ENCODE data around the gene PSMD12.
A peak's percentile ranks its signal among the peaks of the same experiment; 100 is the strongest.
"Not testable (repeated sequence)": the region's sequence is repeated elsewhere in the genome, so short reads cannot be mapped to it uniquely, and the experiment has no call there.

PSMD12 gene

DNA sequence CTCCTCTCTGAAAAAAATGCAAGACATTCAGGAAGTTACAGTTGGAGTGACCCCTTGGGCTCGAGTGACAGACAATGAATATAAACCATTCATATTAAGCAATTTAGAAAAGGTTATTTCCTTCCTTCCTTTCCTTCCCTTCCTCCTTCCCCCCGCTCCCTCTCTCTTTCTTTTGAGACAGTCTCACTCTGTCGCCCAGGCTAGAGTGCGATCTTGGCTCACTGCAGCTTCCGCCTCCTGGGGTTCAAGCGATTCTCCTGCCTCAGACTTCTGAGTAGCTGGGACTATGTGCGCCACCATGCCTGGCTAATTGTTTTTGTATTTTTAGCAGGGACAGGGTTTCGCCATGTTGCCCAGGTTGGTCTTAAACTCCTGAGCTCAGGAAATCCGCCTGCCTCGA is 13.2 kb downstream of the PSMD12 start:
- DNase-seq, result no peak

DNA sequence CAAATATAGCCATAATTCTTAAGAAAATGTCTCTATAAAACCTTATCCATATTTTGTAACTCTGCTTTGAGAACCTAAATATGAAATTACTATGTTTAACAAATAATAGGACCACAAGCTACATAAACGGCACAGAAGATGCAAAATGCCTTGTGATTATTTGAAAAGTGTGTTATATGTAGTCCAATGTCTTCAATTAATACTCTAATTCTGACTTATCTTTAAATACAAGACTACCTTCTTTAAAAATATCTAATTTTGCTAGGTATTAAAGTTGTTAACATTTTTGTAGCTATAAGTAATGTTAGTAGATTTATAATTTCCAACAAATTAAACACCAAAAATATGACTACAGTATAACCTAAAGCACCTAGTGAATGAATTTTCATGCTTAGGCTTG is 17.0 kb downstream of the PSMD12 start:
- DNase-seq, result no peak

DNA sequence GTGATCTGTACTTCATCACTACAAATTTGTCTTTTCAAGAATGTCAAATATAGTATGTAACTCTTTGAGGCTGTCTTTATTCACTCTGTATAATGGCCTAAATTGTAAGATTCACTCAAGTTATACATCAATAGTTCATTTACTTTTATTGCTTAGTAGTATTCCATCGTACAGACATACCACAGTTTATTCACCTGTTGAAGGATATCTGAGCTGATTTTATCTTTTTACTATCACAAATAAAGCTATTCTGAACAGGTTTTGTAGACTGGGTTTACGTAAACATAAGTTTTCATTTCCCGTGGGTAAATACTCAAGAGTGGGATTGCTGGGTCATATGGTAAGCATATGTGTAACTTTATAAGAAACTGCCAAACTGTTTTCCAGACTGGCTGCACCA is 18.6 kb downstream of the PSMD12 start:
- no peak for DNase-seq

DNA sequence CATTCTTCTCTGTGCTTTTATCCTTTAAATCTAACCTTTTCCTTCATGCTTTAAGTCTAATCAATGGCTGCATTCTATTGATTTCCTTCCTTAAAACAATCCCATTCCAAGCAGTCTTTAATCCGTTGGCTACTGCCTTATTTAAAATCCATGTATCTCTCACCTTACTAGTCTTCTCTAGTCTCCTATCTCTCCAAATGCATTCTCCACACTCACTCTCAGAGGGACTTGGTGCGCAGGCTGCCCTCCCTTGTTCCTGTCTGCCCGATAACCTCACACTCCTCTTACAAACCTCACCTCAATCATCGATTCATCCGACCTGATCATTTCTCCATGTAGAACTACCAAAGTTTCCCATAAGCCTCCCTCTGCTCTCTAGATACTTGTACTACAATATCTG is 23.1 kb downstream of the PSMD12 start:
- DNase-seq, result no peak

DNA sequence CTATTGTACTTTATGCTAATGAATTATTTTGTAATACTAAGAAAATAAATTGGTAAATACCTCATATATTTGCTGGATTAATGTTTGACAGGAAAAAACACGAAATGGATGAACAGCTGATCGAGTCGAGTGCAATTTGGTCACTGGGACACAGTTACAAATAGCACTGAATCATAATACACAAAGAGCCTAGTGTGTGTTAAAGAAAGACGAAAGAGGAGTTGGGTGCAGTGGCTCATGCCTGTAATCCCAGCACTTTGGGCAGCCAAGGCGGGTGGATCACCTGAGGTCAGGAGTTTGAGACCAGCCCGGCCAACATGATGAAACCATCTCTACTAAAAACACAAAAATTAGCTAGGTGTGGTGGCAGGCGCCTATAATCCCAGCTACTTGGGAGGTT is 28.0 kb downstream of the PSMD12 start:
- not testable (repeated sequence) for DNase-seq

DNA sequence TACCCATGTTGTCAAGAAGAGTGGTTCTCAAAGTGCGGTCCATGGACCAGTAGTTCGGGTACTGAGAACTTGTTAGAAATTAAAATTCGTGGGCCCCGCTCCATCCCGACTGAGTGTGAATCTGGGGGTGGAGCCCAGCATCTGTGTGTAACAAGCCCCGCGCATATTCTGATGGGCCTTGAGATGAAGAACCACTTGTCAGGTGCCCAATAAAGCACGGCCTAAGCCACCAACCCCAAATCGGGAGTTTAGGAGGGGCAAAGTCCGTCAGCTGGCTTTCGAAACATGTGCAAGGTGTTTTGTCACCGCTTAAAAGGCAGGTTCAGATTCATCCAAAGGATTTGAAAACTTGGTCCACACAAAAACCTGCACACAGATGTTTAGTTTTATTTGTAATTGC is 29.5 kb downstream of the PSMD12 start:
- no peak for DNase-seq

DNA sequence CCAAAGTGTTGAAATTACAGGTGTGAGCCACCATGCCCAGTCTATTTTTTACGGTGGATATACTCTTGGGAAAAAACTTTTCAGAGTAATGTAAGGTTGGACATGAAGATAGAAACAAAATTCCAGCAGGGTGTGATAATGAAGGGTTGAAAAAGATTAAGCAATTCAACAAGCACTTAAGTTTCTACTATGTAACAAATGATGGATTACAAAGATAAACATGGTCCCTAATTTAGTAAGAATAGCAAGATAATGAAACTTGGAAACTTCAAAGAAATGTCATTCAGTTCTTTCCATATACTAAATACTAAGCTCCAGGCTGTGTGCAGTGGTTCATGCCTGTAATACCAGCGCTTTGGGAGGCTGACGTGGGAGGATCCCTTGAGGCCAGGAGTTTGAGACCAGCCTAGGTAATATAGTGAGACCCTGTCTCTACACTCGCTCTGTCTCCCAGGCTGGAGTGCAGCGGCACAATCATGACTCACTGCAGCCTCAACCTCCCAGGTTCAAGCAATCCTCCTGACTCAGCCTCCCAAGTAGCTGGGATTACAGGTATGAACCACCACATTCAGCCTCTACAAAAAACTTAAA is 31.0 kb downstream of the PSMD12 start:
- DNase-seq, result no peak

DNA sequence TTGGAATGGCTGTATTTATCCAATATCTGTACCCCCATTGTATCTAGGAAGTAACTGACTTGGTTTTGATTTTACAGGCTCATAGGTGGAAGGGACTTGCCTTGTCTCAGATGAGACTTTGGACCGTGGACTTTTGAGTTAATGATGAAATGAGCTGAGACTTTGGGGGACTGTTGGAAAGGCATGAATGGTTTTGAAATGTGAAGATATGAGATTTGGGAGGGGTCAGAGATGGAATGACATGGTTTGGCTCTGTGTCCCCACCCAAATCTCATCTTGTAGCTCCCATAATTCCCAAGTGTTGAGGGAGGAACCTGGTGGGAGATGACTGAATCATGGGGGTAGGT is 34.2 kb downstream of the PSMD12 start:
- DNase-seq, result not testable (repeated sequence)

DNA sequence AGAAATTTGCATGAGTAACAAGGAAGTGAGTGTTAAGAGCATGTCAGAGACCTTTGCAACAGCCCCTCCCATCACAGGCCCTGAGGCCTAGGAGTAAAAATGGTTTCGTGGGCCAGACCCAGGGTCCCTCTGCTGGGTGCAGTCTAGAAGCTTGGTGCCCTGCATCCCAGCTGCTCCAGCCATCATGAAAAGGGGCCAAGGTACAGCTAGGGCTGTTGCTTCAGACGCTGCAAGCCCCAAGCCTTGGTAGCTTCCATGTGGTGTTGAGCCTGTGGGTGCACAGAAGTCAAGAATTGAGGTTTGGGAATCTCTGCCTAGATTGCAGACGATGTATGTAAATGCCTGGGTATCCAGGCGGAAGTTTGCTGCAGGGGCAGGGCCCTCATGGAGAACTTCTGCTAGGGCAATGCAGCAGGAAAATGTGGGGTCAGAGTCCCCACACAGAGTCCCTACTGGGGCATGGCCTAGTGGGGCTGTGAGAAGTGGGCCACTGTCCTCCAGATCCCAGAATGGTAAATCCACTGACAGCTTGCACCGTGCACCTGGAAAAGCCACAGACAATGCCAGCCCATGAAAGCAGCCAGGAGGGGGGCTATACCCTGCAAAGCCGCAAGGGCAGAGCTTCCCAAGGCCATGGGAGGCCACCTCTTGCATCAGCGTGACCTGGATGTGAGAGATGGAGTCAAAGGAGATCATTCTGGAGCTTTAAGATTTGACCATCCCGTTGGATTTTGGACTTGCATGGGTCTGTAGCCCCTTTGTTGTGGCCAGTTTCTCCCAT is 34.8 kb downstream of the PSMD12 start:
- not testable (repeated sequence) for DNase-seq

DNA sequence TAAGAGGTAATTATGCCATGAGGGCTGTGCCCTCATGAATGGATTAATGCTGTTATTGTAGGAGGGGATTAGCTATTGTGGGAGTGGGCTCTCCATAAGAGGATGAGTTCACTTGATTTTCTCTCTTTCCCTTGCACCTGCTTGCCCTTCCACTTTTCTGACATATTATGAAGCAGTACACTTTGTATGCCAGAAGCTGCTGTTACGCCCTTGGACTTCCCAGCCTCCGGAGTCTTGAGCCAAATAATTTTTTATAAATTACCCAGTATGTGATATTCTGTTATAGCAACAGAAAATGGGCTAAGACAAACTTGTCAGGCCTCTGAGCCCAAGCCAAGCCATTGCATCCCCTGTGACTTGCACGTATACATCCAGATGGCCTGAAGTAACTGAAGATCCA is 38.4 kb downstream of the PSMD12 start:
- DNase-seq, result no peak

DNA sequence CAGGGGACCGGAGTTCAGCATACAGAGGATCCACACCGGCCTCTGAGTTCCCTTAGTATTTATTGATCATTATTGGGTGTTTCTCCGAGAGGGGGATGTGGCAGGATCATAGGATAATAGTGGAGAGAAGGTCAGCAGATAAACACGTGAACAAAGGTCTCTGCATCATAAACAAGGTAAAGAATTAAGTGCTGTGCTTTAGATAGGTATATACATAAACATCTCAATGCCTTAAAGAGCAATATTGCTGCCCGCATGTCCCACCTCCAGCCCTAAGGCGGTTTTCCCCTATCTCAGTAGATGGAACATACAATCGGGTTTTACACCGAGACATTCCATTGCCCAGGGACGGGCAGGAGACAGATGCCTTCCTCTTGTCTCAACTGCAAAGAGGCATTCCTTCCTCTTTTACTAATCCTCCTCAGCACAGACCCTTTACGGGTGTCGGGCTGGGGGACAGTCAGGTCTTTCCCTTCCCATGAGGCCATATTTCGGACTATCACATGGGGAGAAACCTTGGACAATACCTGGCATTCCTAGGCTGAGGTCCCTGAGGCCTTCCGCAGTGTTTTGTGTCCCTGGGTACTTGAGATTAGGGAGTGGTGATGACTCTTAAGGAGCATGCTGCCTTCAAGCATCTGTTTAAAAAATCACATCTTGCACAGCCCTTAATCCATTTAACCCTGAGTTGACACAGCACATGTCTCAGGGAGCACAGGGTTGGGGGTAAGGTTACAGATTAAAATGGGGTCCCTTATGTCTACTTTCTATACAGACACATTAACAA is 39.2 kb downstream of the PSMD12 start:
- not testable (repeated sequence) for DNase-seq

DNA sequence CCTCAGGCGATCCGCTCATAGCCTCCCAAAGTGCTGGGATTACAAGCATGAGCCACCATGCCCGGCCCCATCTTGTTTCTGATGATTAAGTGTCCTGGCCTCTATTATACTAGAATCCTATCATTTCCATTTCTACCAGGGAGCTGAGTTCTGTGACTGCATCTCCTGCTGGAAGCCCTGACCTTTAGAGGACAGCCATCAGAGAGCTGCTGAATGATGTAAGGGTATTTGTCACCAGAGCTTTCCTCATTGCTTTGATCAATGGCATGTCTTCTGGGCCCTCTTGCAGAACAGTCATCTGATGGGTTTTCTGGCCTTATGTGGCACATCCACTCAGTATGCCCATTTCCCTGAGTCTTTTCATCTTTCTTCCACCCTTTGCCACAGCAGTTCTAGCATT is 39.9 kb downstream of the PSMD12 start:
- DNase-seq, result no peak

DNA sequence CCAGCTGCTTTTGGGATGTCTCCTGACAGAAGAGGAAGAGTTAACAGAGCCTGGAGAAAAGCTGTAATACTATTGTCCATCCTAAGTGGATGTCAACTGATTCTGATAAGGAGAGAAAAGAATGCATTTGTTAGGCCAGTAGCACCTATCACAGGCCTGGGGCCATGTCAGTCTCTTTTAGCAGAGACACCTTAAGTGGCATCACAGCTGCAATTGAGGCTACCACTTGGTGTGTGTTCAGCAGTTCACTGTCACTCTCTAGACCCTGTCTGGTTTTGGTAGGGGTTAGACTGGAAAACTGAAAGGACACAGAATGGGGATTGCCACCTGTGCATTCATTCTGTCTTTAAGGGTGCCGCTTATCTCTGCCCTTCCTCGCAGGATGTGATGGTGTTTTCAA is 42.0 kb downstream of the PSMD12 start:
- no peak for DNase-seq

DNA sequence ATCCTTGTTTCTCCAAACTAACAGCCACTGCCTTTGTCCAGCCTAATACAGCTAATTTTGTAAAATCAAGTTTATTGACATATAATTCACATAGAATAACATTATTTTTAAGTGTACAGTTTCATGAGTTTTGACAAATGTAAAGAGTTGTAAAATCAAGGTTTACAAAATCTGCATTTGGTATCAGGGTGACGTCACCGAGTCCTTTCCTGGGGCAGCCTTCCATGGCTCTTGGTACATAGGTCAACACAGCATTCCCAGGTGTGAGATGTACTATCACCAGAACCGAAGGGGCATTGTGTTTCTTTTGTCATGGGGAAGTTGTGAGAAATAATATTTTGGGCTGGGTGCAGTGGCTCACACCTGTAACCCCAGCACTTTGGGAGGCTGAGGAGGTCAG is 42.9 kb downstream of the PSMD12 start:
- no peak for DNase-seq

DNA sequence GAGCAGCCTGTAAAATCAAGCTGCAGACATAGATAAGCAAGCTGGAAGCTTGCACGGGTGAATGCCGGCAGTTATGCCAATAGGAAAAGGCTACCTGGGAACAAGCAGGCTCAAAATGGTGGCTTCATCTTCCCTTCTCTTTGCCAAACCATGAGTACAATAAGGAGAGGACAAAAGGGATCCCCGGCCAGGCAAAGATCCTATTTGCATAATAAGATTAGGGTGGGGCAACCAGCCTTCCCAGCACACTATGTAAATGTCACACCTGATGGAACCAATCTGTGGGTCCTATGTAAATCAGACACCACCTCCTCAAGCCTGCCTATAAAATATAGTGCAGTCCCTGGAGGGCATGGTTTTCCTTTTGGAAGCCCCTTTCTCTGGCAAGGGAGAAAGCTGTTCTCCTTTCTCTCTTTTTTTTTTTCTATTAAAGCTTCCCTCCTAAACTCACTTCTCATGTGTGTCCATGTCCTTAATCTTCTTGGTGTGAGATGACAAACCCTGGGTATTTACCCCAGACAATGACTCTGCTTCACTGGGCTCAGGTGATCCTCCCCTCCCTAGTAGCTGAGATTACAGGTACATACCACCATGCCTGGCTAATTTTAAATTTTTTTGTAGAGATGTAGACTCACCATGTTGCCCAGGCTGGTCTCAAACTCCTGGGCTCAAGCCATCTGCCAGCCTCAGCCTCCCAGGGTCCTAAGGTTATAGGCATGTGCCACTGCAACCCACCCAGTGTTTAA is 44.2 kb downstream of the PSMD12 start:
- peak; percentile 13 for DNase-seq

DNA sequence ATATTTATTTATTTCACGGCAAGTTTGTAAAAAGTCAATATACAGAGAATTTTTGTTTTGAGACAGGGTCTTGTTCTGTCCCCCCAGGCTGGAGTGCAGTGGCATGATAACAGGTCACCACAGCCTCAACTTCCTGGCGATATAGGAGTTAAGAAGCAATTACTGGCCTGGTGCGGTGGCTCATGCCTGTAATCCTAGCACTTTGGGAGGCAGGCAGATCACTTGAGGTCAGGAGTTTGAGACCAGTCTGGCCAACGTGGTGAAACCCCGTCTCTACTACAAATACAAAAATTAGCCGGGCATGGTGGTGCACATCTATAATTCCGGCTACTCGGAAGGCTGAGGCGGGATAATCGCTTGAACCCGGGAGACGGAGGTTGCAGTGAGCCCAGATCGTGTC is 44.9 kb downstream of the PSMD12 start:
- DNase-seq, result not testable (repeated sequence)

DNA sequence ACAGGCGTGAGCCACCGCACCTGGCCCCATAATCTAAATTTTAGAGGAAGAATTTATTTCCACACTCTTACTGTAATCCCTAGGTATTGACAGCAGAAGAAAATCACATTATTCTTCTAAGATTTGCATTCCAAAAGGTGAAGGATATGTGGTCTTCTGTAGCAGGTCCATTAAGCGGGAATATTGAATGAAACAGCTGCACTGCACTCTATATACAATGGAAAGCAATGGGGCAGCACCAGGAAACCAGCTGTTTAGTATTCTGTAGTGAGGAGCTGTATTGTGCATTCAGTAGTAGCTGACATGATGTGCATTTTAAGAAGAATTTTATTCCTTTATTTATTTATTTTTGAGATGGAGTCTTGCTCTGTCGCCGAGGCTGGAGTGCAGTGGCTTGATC is 49.6 kb downstream of the PSMD12 start:
- no peak for DNase-seq

DNA sequence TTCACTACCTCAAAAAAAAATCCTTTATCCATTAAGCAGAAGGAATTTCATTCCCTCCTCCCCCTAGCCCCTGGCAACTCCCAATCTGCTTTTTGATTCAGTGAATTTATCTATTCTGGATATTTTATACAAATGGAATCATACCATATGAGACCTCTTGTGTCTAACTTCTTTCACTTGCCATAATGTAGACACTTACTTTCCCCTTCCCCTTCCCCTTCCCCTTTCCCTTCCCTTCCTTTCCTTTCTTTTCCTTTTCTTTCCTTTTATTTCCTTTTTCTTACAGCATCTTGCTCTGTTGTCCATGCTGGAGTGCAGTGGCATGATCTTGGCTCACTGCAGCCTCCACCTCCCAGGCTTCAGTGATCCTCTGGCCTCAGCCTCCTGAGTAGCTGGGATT is 50.5 kb downstream of the PSMD12 start:
- no peak for DNase-seq

DNA sequence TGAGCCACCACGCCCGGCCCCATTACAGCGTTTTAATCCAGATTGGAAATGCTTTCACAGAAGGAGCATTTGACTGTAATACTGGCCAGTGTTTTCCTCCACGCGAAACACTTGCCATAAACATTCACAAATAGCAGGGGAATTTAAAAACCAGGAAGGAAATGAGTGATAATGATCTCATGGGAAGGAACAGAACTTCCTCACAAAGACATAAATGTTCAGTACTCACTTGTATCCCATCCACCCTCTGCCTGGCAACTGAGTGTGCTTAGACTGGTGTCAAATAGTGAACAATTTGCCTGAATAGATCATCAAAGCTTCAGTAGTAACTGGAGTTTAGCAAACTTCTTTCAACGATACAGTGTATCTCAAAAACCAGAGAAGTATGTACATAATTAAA is 54.1 kb downstream of the PSMD12 start:
- no peak for DNase-seq

DNA sequence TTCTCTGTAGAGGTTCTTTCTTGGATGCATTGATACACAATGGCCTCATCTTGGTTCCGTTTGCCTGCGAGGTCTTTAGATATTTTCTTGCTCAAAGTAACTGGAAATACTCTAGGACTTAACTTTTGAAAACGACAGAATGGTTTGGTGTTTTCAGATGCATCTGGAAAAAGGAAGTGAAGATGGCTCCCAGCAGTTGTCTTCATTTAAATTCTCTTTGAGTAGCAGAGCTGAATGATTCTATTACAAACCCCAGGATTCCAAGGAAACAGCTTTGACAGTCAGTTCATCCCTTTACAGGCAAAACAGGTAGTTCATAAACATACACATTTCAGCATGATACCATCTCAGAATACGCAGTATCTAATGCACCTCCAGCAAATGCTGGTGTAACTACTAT is 54.8 kb downstream of the PSMD12 start:
- no peak for DNase-seq

DNA sequence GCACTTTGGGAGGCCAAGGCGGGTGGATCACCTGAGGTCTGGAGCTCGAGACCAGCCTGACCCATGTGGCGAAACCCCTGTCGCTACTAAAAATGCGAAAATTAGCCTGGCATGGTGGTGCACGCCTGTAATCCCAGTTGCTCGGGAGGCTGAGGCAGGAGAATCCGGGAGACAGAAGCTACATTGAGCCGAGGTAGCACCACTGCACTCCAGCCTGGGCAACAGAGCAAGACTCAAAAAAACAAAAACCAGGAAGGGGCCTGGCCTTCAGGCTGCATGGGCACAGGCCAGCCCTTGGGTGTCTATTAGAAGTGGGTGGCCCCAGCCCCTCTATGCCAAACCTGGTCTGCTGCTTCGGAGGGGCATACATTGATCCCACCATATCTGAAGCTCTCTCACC is 56.0 kb downstream of the PSMD12 start:
- no peak for DNase-seq

DNA sequence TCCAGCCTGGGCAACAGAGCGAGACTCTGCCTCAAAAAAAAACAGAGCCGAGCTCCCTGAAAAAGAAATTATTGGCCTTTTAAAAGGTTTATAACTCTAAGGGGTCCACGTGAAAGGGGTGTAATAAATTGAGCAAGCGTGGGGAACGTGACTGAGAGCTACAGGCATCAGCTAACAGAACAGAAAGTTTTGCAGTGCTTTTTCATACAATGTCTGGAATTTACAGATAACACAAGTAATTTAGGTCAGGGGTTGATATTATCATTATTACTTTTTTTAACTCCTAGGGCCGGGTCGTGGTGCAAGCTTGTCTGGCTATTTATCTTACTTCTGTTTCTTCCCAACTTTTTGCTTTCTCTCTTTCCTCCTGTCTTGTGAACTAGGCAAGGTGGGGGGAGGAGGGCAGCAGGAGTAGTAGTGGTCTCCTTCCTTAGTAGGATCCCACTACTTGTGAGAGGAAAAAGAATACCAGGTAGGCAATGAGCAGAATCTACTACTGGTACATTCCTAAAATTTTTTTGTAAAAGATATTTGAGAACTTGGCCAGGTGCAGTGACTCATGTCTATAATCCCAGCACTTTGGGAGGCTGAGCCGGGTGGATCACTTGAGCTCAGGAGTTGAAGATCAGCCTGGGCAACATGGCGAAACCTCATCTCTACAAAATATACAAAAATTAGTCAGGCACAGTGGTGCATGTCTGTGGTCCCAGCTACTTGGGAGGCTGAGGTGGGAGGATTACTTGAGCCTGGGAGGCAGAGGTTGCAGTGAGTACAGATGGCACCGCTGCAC is 60.7 kb downstream of the PSMD12 start:
- DNase-seq, result not testable (repeated sequence)
